HepG2 (cell line): ENCODE measurements around the gene ANKRD52. TPM values are rescaled to one million over a fixed set of nuclear protein-coding genes. Genes with fewer than 3 reads are reported as not detected.

Experiments
- ATAC-seq: fragments of 200-7000 bp; cut with Tn5 transposase; 3 replicates; pipeline ENCODE4 v1.9.1; 2020; ENCODE audit warnings: mild to moderate bottlenecking, moderate library complexity
- BruUV-seq: library from RNA; stranded (reverse); fragments of 400-500 nt; replicated peaks from 2 replicates; lab custom pipeline; 2021; lab: Mats Ljungman, UMichigan
- CTCF ChIA-PET: fragments of 300-600 bp; formaldehyde crosslinking; extraction: SDS; loops from one replicate; lab custom pipeline; 2021; ENCODE audit warnings: low total read pairs, inconsistent platforms, low intra/inter-chr PET ratio; lab: Yijun Ruan, JAX
- POLR2A ChIA-PET: fragments of 350-600 bp; sonication (Branson Sonifier 250); formaldehyde crosslinking; loops from one replicate; lab custom pipeline; 2020; ENCODE audit warnings: antibody characterized with exemption, inconsistent platforms; lab: Yijun Ruan, JAX
- DNase-seq: peaks from one replicate; pipeline ENCODE4 v3.0.0-alpha.2; 2015; ENCODE audit warnings: low spot score
- FAIRE-seq: peaks from 3 replicates; lab custom pipeline; 2011; peaks lifted over from hg19 to GRCh38; lab: Jason Lieb, UNC
- H2AFZ ChIP-seq: one replicate; pipeline ENCODE4 v1.6.1; 2011; ENCODE audit warnings: low read length, inconsistent platforms
- H3K27ac ChIP-seq: fragments of 300-600 bp; 3 replicates; pipeline ENCODE4 v1.8.0; 2011; ENCODE audit warnings: mixed run types, mild to moderate bottlenecking, mixed read lengths, low read length, inconsistent platforms; ENCODE audit not compliant: insufficient read depth; ENCODE audit errors: extremely low read length
- H3K27me3 ChIP-seq, 2 experiments: fragments of 200-600 bp in 1 of 2; 2 replicates in 1 of 2; 3 replicates in 1 of 2; pipeline versions ENCODE4 v1.6.0 to v1.8.0; 2011; ENCODE audit warnings: low read length in 2 of 2, mild to moderate bottlenecking in 2 of 2, moderate library complexity in 2 of 2, inconsistent platforms in 1 of 2; ENCODE audit not compliant: insufficient read depth in 2 of 2, control insufficient read depth in 1 of 2
- H3K36me3 ChIP-seq, 2 experiments: fragments of 200-600 bp in 1 of 2; replicated peaks in 1 of 2; 2 replicates in 1 of 2; 3 replicates in 1 of 2; pipeline versions ENCODE4 v1.5.1 to v1.8.0; 2011; ENCODE audit warnings: low read length in 2 of 2, inconsistent platforms in 1 of 2; ENCODE audit not compliant: insufficient read depth in 2 of 2, control insufficient read depth in 1 of 2
- H3K4me1 ChIP-seq: 2 replicates; pipeline ENCODE4 v1.5.1; 2012; ENCODE audit warnings: low read length, inconsistent platforms; ENCODE audit not compliant: insufficient read depth
- H3K4me2 ChIP-seq: 2 replicates; pipeline ENCODE4 v1.6.0; 2011; ENCODE audit warnings: low read depth, low read length, inconsistent platforms
- H3K4me3 ChIP-seq, 3 experiments: fragments of 200-600 bp in 1 of 3; sonication (generic), shearing (Covaris generic) in 1 of 3; replicated peaks in 1 of 3; 2 replicates each; pipeline ENCODE4 v1.5.1; 2011 to 2016; ENCODE audit warnings: low read length in 3 of 3, inconsistent platforms in 2 of 3, low read depth in 2 of 3, mild to moderate bottlenecking in 2 of 3, control low read depth in 1 of 3, mixed read lengths in 1 of 3; ENCODE audit not compliant: insufficient read depth in 1 of 3
- H3K79me2 ChIP-seq: one replicate; pipeline ENCODE4 v1.6.1; 2011; ENCODE audit warnings: low read length, inconsistent platforms; ENCODE audit not compliant: insufficient read depth
- H3K9ac ChIP-seq: 2 replicates; pipeline ENCODE4 v1.6.0; 2011; ENCODE audit warnings: mild to moderate bottlenecking, low read depth, low read length, inconsistent platforms; ENCODE audit not compliant: insufficient read depth
- H3K9me3 ChIP-seq: 2 replicates; pipeline ENCODE4 v1.5.1; 2012; ENCODE audit warnings: mild to moderate bottlenecking, low read length
- H4K20me1 ChIP-seq: 2 replicates; pipeline ENCODE4 v1.6.0; 2011; ENCODE audit warnings: inconsistent platforms, mild to moderate bottlenecking, low read length, moderate library complexity; ENCODE audit not compliant: insufficient read depth
- ERF ChIP-seq: IDR thresholded peaks from 2 replicates; pipeline ENCODE4 v1.6.1; 2018; ENCODE audit warnings: missing biosample characterization, missing genetic modification reagents
- MAFK ChIP-seq, 2 experiments: IDR thresholded peaks in 1 of 2; conservative IDR thresholded peaks in 1 of 2; 2 replicates each; pipeline ENCODE4 v1.6.1; 2011; ENCODE audit warnings: improper control_type of control experiment in 2 of 2, low read length in 2 of 2
- NFATC3 ChIP-seq: sonication (generic); formaldehyde crosslinking; IDR thresholded peaks from 2 replicates; pipeline ENCODE4 v1.5.1; 2020; ENCODE audit warnings: mild to moderate bottlenecking, missing genetic modification reagents
- NR2F6 ChIP-seq, 2 experiments: IDR thresholded peaks; 2 replicates each; pipeline ENCODE4 v1.6.1; 2016; ENCODE audit warnings: antibody characterized with exemption in 1 of 2, mild to moderate bottlenecking in 1 of 2
- ZFP36L2 ChIP-seq: sonication (generic); formaldehyde crosslinking; IDR thresholded peaks from 2 replicates; pipeline ENCODE4 v1.4.0; 2020; ENCODE audit warnings: missing genetic modification reagents
- WGBS: methylation state at CpG from one replicate; pipeline ENCODE4 v1.1.6; 2017; ENCODE audit warnings: low lambda C conversion rate; 5-methylcytosine and 5-hydroxymethylcytosine counted together
- in situ Hi-C: cut with HindIII; loops from 2 replicates; pipeline ENCODE4 v1.10.0; 2017; ENCODE audit warnings: low pct_unique_long_range_greater_than_20kb; ENCODE audit not compliant: extremely low pct_ligation_motif_present
- intact Hi-C: fragments of 100-400 bp; cut with micrococcal nuclease; formaldehyde crosslinking; loops from one replicate; pipeline ENCODE4 v1.10.0; 2022; ENCODE audit not compliant: unreplicated experiment
- polyA plus RNA-seq, 8 experiments: library from polyadenylated mRNA; depleted of rRNA in 3 of 8; stranded (reverse) in 7 of 8; unstranded in 1 of 8; fragments of >200 nt; fragmentation: Illumina TruSeq in 4 of 8; extraction: Trizol in 4 of 8; gene quantifications; 2 replicates each; pipeline versions ENCODE4 v1.2.1 to v1.2.3, GENCODE V29; 2011 to 2016; ENCODE audit warnings: low read depth in 4 of 8, missing spikeins in 1 of 8, mixed read lengths in 1 of 8; ENCODE audit not compliant: insufficient read depth in 1 of 8
- total RNA-seq, 5 experiments: library from RNA; depleted of rRNA; stranded (reverse); fragments of >200 nt; fragmentation: Illumina TruSeq; extraction: Trizol; gene quantifications; 2 replicates each; pipeline ENCODE4 v1.2.3, GENCODE V29; 2016; ENCODE audit warnings: low read depth in 1 of 5
- TF ChIP-seq, protein P1 (sequence below), 2 experiments: fragments of 450-650 bp in 1 of 2; sonication (generic) in 1 of 2; formaldehyde crosslinking in 1 of 2; IDR thresholded peaks; 2 replicates each; pipeline versions ENCODE4 v1.6.1 to v1.8.0; 2016 to 2022; ENCODE audit warnings: antibody characterized with exemption in 1 of 2, mild to moderate bottlenecking in 1 of 2, missing genetic modification reagents in 1 of 2
- TF ChIP-seq, protein P2 (sequence below): sonication (generic); formaldehyde crosslinking; conservative IDR thresholded peaks from 2 replicates; pipeline ENCODE4 v1.8.0; 2022; ENCODE audit warnings: missing genetic modification reagents

Gene ANKRD52
- total and polyA plus RNA-seq, 2 of the 13 experiments (the other 11 are each of a cell fraction or from before 2014, with no cell fraction given), result 7.8 to 9.2 TPM

DNA sequence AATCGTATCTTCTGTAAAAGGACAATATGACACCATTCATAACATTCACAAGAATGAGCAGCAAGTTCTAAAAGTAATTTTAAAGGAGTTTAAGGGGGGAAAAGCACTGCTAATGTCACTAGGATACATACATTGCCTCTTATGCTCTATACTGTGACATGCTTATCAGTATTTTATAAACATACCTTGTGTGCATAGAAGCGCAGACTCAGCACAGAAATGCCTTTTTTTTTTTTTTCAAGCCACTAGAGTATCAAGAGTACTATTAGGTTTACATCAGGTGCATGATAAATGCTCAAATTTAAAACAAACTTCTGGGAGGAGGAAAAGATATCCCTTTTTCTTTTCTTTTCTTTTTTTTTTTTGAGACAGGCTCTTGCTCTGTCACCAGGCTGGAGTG lies 55.3 kb downstream of the ANKRD52 start:
- Histone ChIP-seq H3K4me3 (no peak overlapping the region), H3K9ac (no peak overlapping the region), H3K27me3 (no peaks in the 10 kb centered on the region), H3K36me3 (peaks cover 14 to 30% of the 10 kb centered on the region in 2 experiments), H4K20me1 (no peaks in the 10 kb centered on the region), H3K9me3 (no peaks in the 10 kb centered on the region), H3K27ac (no peak overlapping the region), H3K4me2 (no peak overlapping the region), H3K79me2 (no peaks in the 10 kb centered on the region), H2AFZ (no peak overlapping the region), H3K4me1 (no peaks in the 10 kb centered on the region)
- BruUV-seq, result no TSS peak
- POLR2A ChIA-PET, result interaction anchor here (0.7 to 1.6 kb wide), 2 partner anchors 19 to 38 kb away, joined by 3 to 11 read pairs; partner anchors contain the start of gene RNF41
- 88% methylated on average over 2 of the region's 2 CpGs for WGBS
- no peak for ATAC-seq
- TF ChIP-seq NFATC3, result no peak
- TF ChIP-seq MAFK (conservative IDR thresholded peaks at IDR 0.05 in 1 of 2, IDR thresholded peaks at IDR 0.05 in 1 of 2; ENCODE audit: low read length in 2 of 2), result peak in 1 of 2 experiments; percentile 26; a peak in 1 of 4 replicates
- CTCF ChIA-PET, result no interaction called here
- FAIRE-seq, result no peak
- in situ Hi-C loops, result no loop called here
- intact Hi-C loops, result no loop called here
- DNase-seq, result no peak

DNA sequence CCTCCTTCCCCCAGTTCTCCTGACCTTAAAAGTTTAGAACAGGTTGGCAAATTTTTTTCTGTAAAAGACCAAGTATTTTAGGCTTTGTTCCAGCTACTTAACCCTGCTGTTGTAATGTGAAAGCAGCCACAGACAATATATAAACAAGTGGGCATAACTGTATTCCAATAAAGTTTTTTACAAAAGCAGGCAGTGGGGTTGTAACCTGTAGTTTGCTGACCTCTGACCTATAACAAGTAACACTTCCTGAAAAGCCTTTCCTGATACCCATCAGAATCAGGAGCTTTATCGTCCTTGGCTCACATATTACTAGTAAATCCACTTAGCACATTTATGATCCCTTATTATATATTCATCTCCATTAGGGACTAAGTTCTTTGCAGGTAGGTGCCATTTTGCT lies 55.8 kb downstream of the ANKRD52 start:
- in situ Hi-C loops (no loop called here), intact Hi-C loops (no loop called here)
- no peak overlapping the region for H3K4me2 ChIP-seq
- no peak for FAIRE-seq
- no peaks in the 10 kb centered on the region for H3K9me3 ChIP-seq
- no peak overlapping the region for H3K4me3 ChIP-seq
- no TSS peak for BruUV-seq
- H3K27me3 ChIP-seq, result no peaks in the 10 kb centered on the region
- DNase-seq, result no peak
- no peaks in the 10 kb centered on the region for H3K79me2 ChIP-seq
- ChIA-PET CTCF (no interaction called here), POLR2A (interaction anchor here (1.6 kb wide), 1 partner anchor 19 kb away, joined by 11 read pairs; the partner anchor contains the start of gene RNF41)
- no peak overlapping the region for H3K27ac ChIP-seq
- no peak for ATAC-seq
- no peak overlapping the region for H3K9ac ChIP-seq
- peaks cover 10 to 26% of the 10 kb centered on the region in 2 experiments for H3K36me3 ChIP-seq
- no peak overlapping the region for H2AFZ ChIP-seq
- WGBS, result 88% methylated on average over 1 of the region's 1 CpG
- no peaks in the 10 kb centered on the region for H3K4me1 ChIP-seq
- TF ChIP-seq, protein P1, sequence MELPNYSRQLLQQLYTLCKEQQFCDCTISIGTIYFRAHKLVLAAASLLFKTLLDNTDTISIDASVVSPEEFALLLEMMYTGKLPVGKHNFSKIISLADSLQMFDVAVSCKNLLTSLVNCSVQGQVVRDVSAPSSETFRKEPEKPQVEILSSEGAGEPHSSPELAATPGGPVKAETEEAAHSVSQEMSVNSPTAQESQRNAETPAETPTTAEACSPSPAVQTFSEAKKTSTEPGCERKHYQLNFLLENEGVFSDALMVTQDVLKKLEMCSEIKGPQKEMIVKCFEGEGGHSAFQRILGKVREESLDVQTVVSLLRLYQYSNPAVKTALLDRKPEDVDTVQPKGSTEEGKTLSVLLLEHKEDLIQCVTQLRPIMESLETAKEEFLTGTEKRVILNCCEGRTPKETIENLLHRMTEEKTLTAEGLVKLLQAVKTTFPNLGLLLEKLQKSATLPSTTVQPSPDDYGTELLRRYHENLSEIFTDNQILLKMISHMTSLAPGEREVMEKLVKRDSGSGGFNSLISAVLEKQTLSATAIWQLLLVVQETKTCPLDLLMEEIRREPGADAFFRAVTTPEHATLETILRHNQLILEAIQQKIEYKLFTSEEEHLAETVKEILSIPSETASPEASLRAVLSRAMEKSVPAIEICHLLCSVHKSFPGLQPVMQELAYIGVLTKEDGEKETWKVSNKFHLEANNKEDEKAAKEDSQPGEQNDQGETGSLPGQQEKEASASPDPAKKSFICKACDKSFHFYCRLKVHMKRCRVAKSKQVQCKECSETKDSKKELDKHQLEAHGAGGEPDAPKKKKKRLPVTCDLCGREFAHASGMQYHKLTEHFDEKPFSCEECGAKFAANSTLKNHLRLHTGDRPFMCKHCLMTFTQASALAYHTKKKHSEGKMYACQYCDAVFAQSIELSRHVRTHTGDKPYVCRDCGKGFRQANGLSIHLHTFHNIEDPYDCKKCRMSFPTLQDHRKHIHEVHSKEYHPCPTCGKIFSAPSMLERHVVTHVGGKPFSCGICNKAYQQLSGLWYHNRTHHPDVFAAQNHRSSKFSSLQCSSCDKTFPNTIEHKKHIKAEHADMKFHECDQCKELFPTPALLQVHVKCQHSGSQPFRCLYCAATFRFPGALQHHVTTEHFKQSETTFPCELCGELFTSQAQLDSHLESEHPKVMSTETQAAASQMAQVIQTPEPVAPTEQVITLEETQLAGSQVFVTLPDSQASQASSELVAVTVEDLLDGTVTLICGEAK (IDR thresholded peaks at IDR 0.05), result peak; percentile 60
- TF ChIP-seq, protein P1 (CRISPR knock-in tag; IDR thresholded peaks at IDR 0.05), result peak; percentile 92
- TF ChIP-seq, protein P2, sequence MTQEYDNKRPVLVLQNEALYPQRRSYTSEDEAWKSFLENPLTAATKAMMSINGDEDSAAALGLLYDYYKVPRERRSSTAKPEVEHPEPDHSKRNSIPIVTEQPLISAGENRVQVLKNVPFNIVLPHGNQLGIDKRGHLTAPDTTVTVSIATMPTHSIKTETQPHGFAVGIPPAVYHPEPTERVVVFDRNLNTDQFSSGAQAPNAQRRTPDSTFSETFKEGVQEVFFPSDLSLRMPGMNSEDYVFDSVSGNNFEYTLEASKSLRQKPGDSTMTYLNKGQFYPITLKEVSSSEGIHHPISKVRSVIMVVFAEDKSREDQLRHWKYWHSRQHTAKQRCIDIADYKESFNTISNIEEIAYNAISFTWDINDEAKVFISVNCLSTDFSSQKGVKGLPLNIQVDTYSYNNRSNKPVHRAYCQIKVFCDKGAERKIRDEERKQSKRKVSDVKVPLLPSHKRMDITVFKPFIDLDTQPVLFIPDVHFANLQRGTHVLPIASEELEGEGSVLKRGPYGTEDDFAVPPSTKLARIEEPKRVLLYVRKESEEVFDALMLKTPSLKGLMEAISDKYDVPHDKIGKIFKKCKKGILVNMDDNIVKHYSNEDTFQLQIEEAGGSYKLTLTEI (CRISPR knock-in tag), result no peak
- TF ChIP-seq ZFP36L2 (CRISPR knock-in tag), result no peak
- TF ChIP-seq ERF (CRISPR knock-in tag), result no peak
- TF ChIP-seq NR2F6 (IDR thresholded peaks at IDR 0.05), result 0 out of 2 replicates have a peak, but pooled peaks have one; percentile 21
- TF ChIP-seq NR2F6 (CRISPR knock-in tag; IDR thresholded peaks at IDR 0.05), result no peak
- H4K20me1 ChIP-seq, result no peaks in the 10 kb centered on the region
